Testis (tissue), 2 donors: ENCODE data around the gene DIABLO.

ENCODE experiments used
- CTCF ChIP-seq, 3 experiments: fragments of 450-650 bp in 2 of 3; fragments of 200-600 bp in 1 of 3; sonication (generic) in 1 of 3; IDR thresholded peaks; one replicate each; pipeline ENCODE4 v1.5.1; 2016 to 2019; ENCODE audit warnings: antibody characterized with exemption in 3 of 3, mild to moderate bottlenecking in 2 of 3, moderate library complexity in 1 of 3
- POLR2A ChIP-seq: fragments of 450-650 bp; IDR thresholded peaks from one replicate; pipeline ENCODE4 v1.6.1; 2017; ENCODE audit warnings: antibody characterized with exemption, mild to moderate bottlenecking, moderate library complexity

GRCh38 chr12:122230798-122231197 is 4.9 kb upstream of the DIABLO start:
- no peak for TF ChIP-seq POLR2A
- TF ChIP-seq CTCF (IDR thresholded peaks at IDR 0.05): no peak
